Epithelial cell of esophagus (primary cell): ENCODE results near the gene DNAJB11.
"Not testable (repeated sequence)": the region's sequence is repeated elsewhere in the genome, so short reads cannot be mapped to it uniquely, and the experiment has no call there.

Experiments used
- DNase-seq: peaks from one replicate; pipeline ENCODE4 v3.0.0; 2010; ENCODE audit warnings: low read depth
- H3K4me3 ChIP-seq: 2 replicates; pipeline ENCODE4 v1.5.1; 2011; ENCODE audit warnings: mild to moderate bottlenecking, low read length, control low read depth
- TF ChIP-seq, protein P1 (sequence below): IDR thresholded peaks from 2 replicates; pipeline ENCODE4 v1.5.1; 2011; ENCODE audit warnings: low read depth, mild to moderate bottlenecking, low read length, control low read depth, inconsistent platforms; ENCODE audit not compliant: insufficient read depth; ENCODE audit errors: missing control alignments

Gene DNAJB11

DNA sequence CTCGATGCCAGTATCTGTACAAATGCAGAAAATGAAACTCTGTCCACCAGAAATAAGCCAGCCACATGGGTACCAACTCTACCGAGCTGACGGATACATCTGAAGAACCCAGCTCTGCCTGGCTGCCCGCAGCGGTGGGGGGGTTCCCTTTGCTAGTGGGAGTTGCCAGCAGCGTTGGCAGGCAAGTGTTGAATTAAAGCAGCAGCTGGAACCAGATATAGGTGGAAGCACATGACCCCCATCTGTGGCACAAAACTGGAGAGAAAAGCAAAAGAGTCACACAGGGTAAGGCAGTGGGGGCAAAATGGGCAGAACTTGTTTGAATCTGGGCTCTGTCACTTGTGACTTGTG lies 44.3 kb upstream of the DNAJB11 start:
- TF ChIP-seq, protein P1, sequence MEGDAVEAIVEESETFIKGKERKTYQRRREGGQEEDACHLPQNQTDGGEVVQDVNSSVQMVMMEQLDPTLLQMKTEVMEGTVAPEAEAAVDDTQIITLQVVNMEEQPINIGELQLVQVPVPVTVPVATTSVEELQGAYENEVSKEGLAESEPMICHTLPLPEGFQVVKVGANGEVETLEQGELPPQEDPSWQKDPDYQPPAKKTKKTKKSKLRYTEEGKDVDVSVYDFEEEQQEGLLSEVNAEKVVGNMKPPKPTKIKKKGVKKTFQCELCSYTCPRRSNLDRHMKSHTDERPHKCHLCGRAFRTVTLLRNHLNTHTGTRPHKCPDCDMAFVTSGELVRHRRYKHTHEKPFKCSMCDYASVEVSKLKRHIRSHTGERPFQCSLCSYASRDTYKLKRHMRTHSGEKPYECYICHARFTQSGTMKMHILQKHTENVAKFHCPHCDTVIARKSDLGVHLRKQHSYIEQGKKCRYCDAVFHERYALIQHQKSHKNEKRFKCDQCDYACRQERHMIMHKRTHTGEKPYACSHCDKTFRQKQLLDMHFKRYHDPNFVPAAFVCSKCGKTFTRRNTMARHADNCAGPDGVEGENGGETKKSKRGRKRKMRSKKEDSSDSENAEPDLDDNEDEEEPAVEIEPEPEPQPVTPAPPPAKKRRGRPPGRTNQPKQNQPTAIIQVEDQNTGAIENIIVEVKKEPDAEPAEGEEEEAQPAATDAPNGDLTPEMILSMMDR, result no peak
- no peak for DNase-seq
- H3K4me3 ChIP-seq, result no peak overlapping the region

DNA sequence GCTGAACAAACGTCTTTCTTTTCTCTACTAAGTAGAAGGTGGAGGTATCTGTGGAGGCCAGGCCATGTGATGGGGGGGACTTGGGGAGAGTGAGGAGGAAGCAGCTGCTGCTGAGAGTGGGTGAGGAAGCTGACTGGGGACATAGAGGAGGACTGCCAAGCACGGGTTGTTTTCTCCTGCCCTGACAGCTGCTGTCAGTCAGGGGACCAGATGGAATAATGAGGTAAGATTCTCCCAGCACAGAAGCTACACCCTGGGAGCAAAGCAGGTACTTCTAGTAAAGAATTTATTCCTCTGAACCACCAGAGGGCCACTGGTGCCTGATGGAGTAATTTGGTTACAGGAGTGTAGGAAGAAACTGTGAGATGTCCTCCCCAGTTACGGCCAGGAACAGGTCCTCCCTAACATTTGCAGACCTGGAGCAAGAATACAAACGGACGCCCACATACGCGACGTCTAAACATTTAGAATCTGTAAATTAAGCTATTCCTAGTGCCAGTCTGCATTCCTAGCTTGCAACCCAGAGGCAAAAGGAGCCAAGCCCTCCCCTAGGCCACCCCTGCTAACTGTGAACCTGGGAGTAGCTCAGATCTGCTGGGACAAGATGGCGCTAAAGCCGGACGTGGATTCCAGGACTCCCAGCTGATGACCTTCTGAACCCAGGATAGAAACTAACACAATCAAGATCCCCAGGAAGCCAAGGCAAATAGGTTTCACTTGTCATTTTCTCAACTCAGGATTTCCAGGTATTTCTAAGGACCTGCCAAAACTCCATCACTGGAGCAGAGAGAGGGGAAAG lies 41.1 kb upstream of the DNAJB11 start:
- DNase-seq, result no peak
- H3K4me3 ChIP-seq, result no peak overlapping the region
- TF ChIP-seq, protein P1, result peak; percentile 18

GRCh38 chr3:186530415-186530814 lies 40.1 kb upstream of the DNAJB11 start:
- TF ChIP-seq, protein P1, result no peak
- no peak overlapping the region for H3K4me3 ChIP-seq
- DNase-seq, result no peak

DNA sequence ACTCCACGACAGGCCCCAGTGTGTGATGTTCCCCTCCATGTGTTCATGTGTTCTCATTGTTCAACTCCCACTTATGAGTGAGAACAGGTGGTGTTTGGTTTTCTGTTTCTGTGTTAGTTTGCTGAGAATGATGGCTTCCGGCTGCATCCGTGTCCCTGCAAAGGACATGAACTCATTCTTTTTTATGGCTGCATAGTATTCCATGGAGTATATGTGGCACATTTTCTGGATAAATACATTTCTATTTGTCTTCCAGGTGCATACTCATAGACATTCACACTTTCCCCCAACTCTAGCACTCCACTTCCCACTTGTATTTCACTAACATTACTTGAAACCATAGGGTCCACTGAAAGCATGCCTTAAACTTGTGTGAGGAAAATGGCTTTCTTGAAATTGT lies 38.8 kb upstream of the DNAJB11 start:
- not testable (repeated sequence) for H3K4me3 ChIP-seq, DNase-seq

- H3K4me3 ChIP-seq, result no peak overlapping the region
- TF ChIP-seq, protein P1, result no peak
- DNase-seq, result no peak
These were observed 37.9 kb upstream of the DNAJB11 start for GRCh38 chr3:186532598-186533072.

- no peak overlapping the region for H3K4me3 ChIP-seq
- TF ChIP-seq, protein P1, result no peak
- no peak for DNase-seq
These were observed 36.3 kb upstream of the DNAJB11 start for GRCh38 chr3:186534113-186534669.

GRCh38 chr3:186536883-186537844 lies 33.4 kb upstream of the DNAJB11 start:
- DNase-seq, result peak; percentile 47
- TF ChIP-seq, protein P1, result no peak
- no peak overlapping the region for H3K4me3 ChIP-seq
